ENCODE results near the gene GRID1.

- TF ChIP-seq GATA3 (IDR thresholded peaks at IDR 0.05; ENCODE audit: low read depth, low read length) (no peak), GATA2 (IDR thresholded peaks at IDR 0.05; ENCODE audit: low read depth, low read length) (no peak)
Measured at GRCh38 chr10:86399879-86400704, 33.5 kb upstream of the GRID1 start.

Measured in SH-SY5Y (cell line).